Activated T-cell treated with anti-CD3 and anti-CD28 coated beads, Interleukin-2, amount 50 U/mL, for 72 hours (primary cell): ENCODE measurements around the gene ASAP2. TPM values are rescaled to one million over a fixed set of nuclear protein-coding genes. Genes with fewer than 3 reads are reported as not detected.
A peak's percentile ranks its signal among the peaks of the same experiment; 100 is the strongest.

ENCODE experiments used
- ATAC-seq, 2 donors: fragments of 150-1000 bp; cut with Tn5 transposase; replicated peaks in 1 of 2; 2 replicates each; pipeline ENCODE4 v1.10.0; 2021; ENCODE audit warnings: moderate library complexity in 2 of 2, mild to moderate bottlenecking in 1 of 2
- DNase-seq, 2 donors: peaks; one replicate each; pipeline ENCODE4 v3.0.0; 2021 to 2022; ENCODE audit warnings: mixed read lengths in 1 of 2
- H3K27ac Mint-ChIP-seq: one replicate; pipeline ENCODE4 v1.8.0; 2022; ENCODE audit warnings: mild to moderate bottlenecking, moderate library complexity, mixed read lengths
- H3K27me3 Mint-ChIP-seq: one replicate; pipeline ENCODE4 v1.8.0; 2022; ENCODE audit warnings: low read depth, mixed read lengths
- H3K36me3 Mint-ChIP-seq, 2 donors: one replicate each; pipeline ENCODE4 v1.8.0; 2022; ENCODE audit warnings: mixed read lengths in 2 of 2, mild to moderate bottlenecking in 1 of 2; ENCODE audit not compliant: insufficient read depth in 2 of 2
- H3K4me1 Mint-ChIP-seq: one replicate; pipeline ENCODE4 v1.8.0; 2022; ENCODE audit warnings: low read depth, mixed read lengths
- H3K4me3 Mint-ChIP-seq, 2 donors: one replicate each; pipeline ENCODE4 v1.8.0; 2022; ENCODE audit warnings: mild to moderate bottlenecking in 2 of 2, mixed read lengths in 2 of 2, moderate library complexity in 2 of 2
- H3K9me3 Mint-ChIP-seq, 2 donors: one replicate each; pipeline ENCODE4 v1.8.0; 2022; ENCODE audit warnings: mixed read lengths in 2 of 2
- total RNA-seq, 2 donors: library from RNA; stranded (reverse); gene quantifications; one replicate each; pipeline ENCODE4 v1.2.3, GENCODE V29; 2022

Gene ASAP2
- total RNA-seq, 2 donors from 2014 or later: 0.10 to 0.42 TPM

DNA sequence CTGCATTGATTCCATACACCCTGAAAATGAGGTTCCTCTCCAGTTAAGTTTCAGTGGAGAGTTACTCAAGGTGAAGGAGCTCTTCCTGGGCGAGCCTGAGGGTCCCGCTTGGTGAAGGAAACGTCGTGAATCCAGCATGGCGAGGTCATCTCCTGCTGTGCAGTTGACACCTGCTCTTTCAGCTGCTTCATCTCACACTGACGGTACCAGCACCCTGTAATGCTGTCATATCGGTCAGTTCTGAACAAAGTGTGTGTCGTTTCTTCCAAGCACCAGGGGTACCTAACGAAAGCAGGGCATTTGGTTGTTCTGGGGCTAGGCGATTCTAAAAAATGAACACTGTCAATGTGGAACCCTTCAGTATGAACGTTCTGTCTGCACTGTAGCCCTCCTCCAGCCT, 164.1 kb downstream of the ASAP2 start:
- H3K4me1 Mint-ChIP-seq: peaks cover 27% of the 10 kb centered on the region
- peaks cover 11% of the 10 kb centered on the region for H3K27me3 Mint-ChIP-seq
- peak overlapping the region; percentile 89 for H3K27ac Mint-ChIP-seq
- ATAC-seq (peak; percentile 60 to 69), DNase-seq (peak; percentile 16 to 19)
- no peaks in the 10 kb centered on the region for H3K9me3 Mint-ChIP-seq
- peak overlapping the region; percentile 58 to 80 for H3K4me3 Mint-ChIP-seq
- no peaks in the 10 kb centered on the region for H3K36me3 Mint-ChIP-seq

DNA sequence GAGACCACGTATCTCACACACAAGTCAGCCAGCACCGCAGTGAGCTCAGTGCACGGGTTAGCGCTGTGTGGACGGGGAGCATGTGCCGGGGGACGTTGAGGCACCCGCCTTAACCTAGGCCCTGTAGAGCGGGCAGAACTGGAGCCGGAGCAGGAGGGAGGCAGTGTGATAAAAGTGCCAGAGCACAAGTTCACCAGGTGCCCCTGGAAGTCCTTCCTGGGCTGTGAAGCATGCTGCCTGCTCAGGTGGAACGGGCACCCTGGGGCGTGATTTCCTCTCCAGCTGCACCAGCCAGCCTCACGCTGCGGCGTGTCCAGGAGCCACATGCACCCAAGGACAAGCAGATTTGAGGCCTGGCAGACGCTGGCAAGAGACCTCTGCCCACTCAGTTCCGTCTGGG, 166.4 kb downstream of the ASAP2 start:
- H3K9me3 Mint-ChIP-seq: no peaks in the 10 kb centered on the region
- no peak for DNase-seq
- no peak overlapping the region for H3K4me3 Mint-ChIP-seq
- H3K4me1 Mint-ChIP-seq: peaks cover 33% of the 10 kb centered on the region
- no peaks in the 10 kb centered on the region for H3K36me3 Mint-ChIP-seq
- peaks cover 17% of the 10 kb centered on the region for H3K27me3 Mint-ChIP-seq
- no peak for ATAC-seq
- no peak overlapping the region for H3K27ac Mint-ChIP-seq

DNA sequence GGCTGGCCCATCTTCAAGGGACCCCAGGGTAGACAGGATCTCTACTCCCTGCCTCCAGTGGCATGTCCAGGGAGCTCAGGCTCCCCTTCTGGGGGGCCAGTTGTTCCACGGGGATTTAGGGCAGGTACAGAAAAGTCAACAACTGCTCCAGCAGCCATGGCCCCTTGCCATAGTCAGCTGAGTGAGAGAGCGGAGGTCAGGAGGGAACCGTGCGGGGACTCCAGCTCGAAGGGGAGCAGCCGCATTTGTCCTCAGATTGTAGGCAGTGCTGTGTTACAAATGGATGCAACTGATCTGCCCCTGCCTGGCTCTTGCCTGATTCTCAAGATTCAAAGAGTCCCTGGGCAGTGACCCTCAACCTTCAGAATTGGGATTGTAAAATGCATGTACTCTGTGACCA, 166.9 kb downstream of the ASAP2 start:
- DNase-seq (no peak), ATAC-seq (no peak)
- Mint-ChIP-seq H3K27ac (no peak overlapping the region), H3K4me3 (no peak overlapping the region), H3K36me3 (no peaks in the 10 kb centered on the region), H3K4me1 (peaks cover 33% of the 10 kb centered on the region), H3K27me3 (peaks cover 17% of the 10 kb centered on the region), H3K9me3 (no peaks in the 10 kb centered on the region)

DNA sequence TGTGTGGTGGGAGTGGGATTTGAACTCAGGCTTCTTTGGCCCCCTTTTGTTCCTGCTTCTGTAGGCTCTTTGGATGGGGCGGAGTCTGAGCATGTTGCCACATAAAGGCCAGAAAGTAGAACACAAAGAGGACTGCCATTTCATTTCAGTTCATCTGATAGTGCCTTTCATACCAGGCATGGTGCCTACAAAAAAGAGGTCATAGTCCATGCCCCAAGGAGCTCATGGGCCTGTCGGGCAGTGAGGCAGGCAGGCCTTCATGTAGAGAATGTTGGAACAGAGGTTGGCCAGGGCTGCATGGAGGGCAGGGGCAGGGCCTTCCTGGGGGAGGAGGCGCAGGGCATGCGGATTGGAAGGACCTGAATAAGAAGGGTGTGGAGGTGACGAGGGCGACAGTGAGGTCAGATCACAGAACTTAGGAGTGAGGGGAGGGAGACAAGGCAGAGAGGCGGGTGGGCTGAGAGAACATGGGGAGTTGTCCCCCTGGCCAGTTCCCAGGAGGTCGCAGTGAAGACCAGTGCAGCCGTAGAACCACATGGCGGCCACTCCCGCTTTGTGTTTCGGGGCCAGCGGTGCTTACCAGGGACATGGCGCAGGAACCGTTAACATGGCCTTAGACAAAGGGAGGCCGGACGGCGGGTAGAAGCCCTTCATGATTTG, 167.6 kb downstream of the ASAP2 start:
- no peak for ATAC-seq
- Mint-ChIP-seq H3K27me3 (peaks cover 11% of the 10 kb centered on the region), H3K4me3 (no peak overlapping the region), H3K4me1 (peaks cover 30% of the 10 kb centered on the region), H3K36me3 (no peaks in the 10 kb centered on the region), H3K9me3 (no peaks in the 10 kb centered on the region), H3K27ac (no peak overlapping the region)
- DNase-seq: no peak

DNA sequence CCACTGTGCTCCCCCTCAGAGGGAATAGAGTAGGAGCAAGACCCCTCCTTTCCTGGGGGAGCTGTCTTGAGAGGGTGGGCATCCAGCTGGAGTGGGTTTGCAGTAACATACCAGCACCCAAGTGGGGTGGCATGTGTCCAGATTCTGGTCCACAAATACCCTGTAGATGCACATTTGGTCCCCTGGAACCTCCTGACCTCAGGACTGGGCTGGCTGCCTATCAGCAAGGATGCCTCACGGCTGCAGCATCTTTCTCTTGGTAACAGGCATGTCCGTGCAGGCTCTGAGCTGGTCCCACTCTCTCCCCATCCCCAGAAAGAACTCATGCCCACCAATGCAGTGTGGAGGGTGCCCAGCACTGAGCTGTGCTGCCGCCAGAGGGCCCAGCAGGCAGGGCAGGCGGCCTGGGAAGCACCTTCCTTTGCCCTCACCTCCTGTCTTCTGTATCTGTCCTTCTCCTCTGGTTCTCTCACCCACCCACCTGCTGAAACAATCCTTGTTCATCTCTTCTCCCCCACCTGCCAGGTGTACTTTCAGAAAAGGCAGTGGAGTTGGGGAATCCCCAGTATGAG, 169.3 kb downstream of the ASAP2 start:
- no peak for ATAC-seq
- Mint-ChIP-seq H3K4me1 (peaks cover 17% of the 10 kb centered on the region), H3K27me3 (peaks cover 6% of the 10 kb centered on the region), H3K4me3 (no peak overlapping the region), H3K27ac (no peak overlapping the region), H3K9me3 (no peaks in the 10 kb centered on the region), H3K36me3 (no peaks in the 10 kb centered on the region)
- DNase-seq: no peak

DNA sequence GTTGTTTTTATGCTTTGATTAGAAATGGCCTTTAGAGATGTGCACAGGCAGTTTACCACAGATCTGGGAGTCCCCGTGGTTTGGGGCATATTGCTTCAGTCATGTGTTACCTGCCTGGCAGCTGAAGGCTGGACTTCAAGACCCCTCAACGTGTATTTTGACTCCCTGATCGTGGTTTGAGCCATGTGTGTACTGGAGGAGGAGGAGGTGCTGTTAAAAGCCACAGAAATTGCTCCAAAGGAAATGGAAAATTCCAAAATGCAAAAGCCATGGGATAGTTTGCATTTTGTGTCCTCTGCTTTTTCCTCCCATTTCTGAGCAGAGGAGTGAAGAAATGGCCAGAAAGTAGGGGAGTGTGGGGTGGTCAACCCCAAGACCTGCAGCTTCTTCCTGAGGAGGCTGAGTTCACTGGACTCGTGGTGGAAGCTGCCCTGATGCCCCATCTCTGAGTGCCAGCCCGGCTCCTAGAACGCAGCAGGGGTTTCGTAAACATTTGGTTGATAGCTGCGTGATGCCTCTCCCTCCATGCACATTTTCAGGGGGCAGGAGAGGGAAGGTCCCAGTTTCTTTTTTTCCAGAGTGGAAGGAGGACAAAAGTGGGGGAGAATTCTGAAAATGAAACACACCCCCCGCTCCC, 171.0 kb downstream of the ASAP2 start:
- no peaks in the 10 kb centered on the region for H3K36me3 Mint-ChIP-seq
- peaks cover 6% of the 10 kb centered on the region for H3K27me3 Mint-ChIP-seq
- ATAC-seq: no peak
- H3K4me1 Mint-ChIP-seq: peaks cover 6% of the 10 kb centered on the region
- H3K4me3 Mint-ChIP-seq: no peak overlapping the region
- no peak overlapping the region for H3K27ac Mint-ChIP-seq
- DNase-seq: no peak
- no peaks in the 10 kb centered on the region for H3K9me3 Mint-ChIP-seq

DNA sequence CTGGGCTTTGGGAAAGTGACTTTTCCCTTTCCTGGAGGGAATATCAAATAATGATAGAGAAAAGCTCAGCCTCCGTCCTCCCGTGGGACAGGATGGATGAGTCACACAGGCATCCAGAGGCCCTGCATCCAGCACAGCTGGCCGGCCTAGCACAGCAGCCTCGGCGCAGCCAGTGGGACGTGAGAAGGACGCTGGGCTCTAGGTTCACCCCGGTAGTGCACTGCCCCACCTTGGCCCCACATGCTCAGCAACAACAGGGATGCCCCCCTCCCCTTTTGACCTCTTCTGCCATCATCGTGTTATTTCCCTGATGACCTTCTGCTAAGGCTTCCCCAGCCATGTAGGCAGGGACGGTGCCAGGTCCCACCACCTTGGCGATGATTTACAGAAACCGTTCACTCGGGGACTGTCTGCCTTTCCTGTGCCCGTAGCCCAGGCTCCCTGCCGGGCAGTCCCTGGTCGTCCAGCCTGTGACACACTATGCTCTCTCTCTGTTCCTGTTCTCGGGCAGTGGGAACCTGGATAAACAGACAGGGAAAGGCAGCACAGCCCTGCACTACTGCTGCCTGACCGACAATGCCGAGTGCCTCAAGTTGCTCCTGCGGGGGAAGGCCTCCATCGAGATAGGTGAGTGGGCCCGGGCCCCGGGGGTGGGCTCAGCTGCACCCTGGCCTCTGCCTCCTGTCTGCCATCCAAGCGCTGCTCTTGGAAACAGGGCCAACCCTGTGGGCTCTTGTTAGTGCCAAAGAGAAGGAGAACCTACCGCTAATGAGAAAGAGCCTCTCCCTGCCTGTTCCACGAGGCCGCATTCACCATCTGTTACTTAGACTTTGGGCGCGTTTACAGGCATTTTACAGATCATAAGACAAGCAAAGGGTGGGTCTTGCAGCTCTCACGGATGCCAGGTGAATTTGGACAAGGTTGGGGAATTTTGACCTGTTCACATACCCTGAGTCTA, 172.1 kb downstream of the ASAP2 start:
- no peaks in the 10 kb centered on the region for H3K9me3 Mint-ChIP-seq
- H3K36me3 Mint-ChIP-seq: no peaks in the 10 kb centered on the region
- H3K27me3 Mint-ChIP-seq: peaks cover 6% of the 10 kb centered on the region
- H3K4me1 Mint-ChIP-seq: peaks cover 6% of the 10 kb centered on the region
- H3K4me3 Mint-ChIP-seq: no peak overlapping the region
- no peak for DNase-seq
- H3K27ac Mint-ChIP-seq: no peak overlapping the region
- ATAC-seq: no peak

DNA sequence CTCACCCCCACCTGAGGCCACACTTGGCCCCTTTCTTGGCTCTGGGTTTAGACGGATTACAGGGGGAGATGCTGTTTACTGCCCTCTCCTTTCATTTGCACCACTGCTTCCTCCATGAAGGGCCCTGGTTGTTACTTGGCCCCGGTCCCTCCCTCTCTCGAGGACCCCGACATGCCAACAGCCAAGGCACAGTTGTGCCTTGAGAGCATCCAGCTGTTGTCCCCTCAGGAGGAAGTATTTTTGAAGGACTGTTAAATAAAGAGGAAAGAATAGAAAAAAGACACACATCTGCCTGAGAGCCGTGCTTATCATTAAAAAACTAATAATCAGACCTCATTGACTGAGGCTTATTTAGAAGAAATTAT, 172.8 kb downstream of the ASAP2 start:
- Mint-ChIP-seq H3K36me3 (no peaks in the 10 kb centered on the region), H3K4me3 (no peak overlapping the region), H3K9me3 (no peaks in the 10 kb centered on the region), H3K27me3 (peaks cover 6% of the 10 kb centered on the region), H3K27ac (no peak overlapping the region), H3K4me1 (peaks cover 6% of the 10 kb centered on the region)
- ATAC-seq: no peak
- DNase-seq: no peak

DNA sequence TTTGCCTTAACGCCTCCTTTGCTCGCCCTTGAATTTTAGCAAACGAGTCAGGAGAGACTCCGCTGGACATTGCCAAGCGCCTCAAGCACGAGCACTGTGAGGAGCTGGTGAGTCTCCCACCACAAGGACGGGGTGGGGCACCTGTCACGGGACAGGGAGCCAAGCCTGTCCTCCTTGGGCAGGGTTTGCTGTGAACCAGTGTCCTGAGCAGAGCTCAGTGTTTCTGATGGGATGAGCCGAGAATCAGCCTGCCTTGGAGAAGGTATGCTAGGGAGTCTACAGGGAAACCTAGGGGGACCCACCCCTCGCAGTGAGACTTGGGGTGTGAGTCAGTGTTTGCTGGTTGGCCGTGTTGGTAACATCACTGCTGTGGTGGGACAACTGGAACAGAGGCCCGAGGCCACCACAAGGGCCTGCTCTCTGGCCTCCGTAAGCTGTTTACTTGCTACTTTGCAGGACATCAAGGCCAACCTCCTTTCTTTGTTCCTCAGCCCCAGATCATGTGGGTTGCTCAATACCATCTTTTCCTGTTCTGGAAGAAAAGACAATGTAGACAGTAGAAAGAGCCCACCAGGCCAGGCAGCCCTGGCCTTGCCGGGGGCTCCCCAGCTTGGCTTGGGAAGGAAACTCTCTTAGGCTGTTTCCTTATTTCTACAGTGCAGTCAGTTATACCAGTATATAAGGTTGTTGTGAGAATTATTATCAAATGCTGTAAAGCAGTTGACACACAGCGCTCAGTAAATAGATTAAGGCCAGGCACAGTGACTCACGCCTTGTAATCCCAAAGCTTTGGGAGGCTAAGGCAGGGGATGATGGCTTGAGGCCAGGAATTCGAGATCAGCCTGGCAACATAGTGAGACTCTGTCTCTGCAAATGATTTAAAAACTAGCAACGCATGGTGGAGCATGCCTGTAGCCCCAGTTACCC, 174.4 kb downstream of the ASAP2 start:
- DNase-seq: no peak
- ATAC-seq: no peak
- Mint-ChIP-seq H3K9me3 (no peaks in the 10 kb centered on the region), H3K27ac (no peak overlapping the region), H3K4me1 (peaks cover 5% of the 10 kb centered on the region), H3K4me3 (no peak overlapping the region), H3K36me3 (no peaks in the 10 kb centered on the region), H3K27me3 (peaks cover 6% of the 10 kb centered on the region)

DNA sequence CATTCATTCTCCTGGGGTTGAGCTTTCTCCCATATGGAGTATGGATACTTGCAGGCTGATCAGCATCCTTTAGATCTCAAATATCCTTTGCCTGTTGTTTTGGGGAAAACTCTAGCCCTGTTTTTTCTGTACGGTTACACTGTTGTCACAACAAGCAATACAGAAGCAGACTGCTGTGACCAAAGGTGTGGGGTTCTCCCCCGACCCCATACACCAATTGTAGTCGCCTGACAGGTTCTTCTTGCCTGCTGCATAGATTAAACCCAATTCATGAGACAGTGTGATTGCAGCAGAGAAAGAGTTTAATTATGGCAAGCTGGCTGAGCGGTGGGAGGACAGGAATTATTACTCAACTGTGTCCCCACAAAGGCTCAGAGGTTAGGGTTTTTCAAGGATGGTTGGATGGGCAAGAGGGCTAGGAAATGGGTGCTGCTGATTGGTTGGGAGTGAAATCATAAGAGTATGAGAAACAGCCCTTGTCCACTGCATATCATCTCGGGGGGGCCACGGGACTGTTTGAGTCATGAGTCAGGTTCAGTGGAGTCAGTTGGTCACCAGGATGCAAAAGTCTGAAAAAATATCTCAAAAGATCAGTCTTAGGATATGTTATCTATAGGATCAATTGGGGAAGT, 176.1 kb downstream of the ASAP2 start:
- no peak for ATAC-seq
- Mint-ChIP-seq H3K36me3 (no peaks in the 10 kb centered on the region), H3K27ac (no peak overlapping the region), H3K27me3 (no peaks in the 10 kb centered on the region), H3K9me3 (no peaks in the 10 kb centered on the region), H3K4me1 (peaks cover 13% of the 10 kb centered on the region), H3K4me3 (no peak overlapping the region)
- DNase-seq: no peak

DNA sequence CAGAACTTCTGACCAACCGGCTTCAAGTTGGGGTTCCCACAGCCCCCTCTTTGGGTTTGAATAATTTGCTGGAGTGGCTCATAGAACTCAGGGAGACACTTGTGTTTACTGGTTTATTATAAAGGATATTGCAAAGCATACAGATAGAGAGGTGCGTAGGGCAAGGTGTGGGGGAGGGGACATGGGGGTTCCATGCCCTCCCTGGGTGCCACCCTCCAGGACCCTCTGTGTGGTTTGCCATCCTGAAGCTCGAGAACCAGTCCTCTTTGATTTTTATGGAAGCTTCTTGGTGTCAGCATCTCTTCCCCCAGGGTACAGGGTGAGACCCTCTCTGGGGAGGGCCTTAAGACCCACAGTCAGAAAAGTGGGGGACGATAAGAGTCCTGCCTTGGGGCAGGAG, 177.9 kb downstream of the ASAP2 start:
- no peaks in the 10 kb centered on the region for H3K9me3 Mint-ChIP-seq
- DNase-seq: no peak
- no peaks in the 10 kb centered on the region for H3K27me3 Mint-ChIP-seq
- no peak overlapping the region for H3K4me3 Mint-ChIP-seq
- H3K36me3 Mint-ChIP-seq: no peaks in the 10 kb centered on the region
- ATAC-seq: no peak
- no peak overlapping the region for H3K27ac Mint-ChIP-seq
- peaks cover 13% of the 10 kb centered on the region for H3K4me1 Mint-ChIP-seq

DNA sequence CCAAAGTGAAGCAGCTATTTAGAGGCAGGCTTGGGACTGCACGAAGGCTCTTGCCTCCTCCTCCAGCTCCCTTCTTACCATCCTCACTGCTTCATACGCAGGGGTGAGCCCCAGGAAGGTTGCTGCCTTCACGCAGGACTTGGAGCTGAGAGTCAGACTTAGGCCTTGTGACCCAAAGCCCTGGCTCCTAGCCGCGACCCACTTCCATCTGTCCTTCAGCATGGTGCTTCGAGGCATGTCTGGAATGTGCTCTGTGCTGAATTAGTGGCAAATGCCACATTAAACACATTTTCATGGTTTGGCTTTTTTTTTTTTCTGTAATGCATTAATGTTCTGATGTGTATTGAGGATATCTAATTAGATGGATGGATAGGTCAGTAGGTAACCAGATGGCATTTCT, 179.2 kb downstream of the ASAP2 start:
- Mint-ChIP-seq H3K27me3 (no peaks in the 10 kb centered on the region), H3K27ac (no peak overlapping the region), H3K4me3 (peak overlapping the region in 1 of 2 donors; percentile 16), H3K4me1 (peaks cover 13% of the 10 kb centered on the region), H3K36me3 (no peaks in the 10 kb centered on the region), H3K9me3 (no peaks in the 10 kb centered on the region)
- DNase-seq (no peak), ATAC-seq (no peak)
